Esophagus squamous epithelium (tissue), 5 donors: Measurements from ENCODE around the gene MAP3K8. TPM values are rescaled to one million over a fixed set of nuclear protein-coding genes. Genes with fewer than 3 reads are reported as not detected.

Experiments used
- DNase-seq: peaks from one replicate; lab custom pipeline; 2025; lab: John Stamatoyannopoulos, UW
- H3K27ac ChIP-seq, 4 donors: fragments of 200-600 bp; sonication (generic); one replicate each; pipeline ENCODE4 v1.5.1; 2016 to 2019; ENCODE audit warnings: mild to moderate bottlenecking in 1 of 4
- H3K27me3 ChIP-seq, 4 donors: fragments of 200-600 bp; sonication (generic); 1 replicate in 3 of 4; 2 replicates in 1 of 4; pipeline versions ENCODE4 v1.5.1 to v1.6.0; 2017 to 2021; ENCODE audit warnings: antibody characterized with exemption in 1 of 4
- H3K36me3 ChIP-seq, 3 donors: fragments of 200-600 bp; sonication (generic); one replicate each; pipeline ENCODE4 v1.5.1; 2016 to 2019
- H3K4me1 ChIP-seq, 3 donors: fragments of 200-600 bp; sonication (generic); one replicate each; pipeline ENCODE4 v1.5.1; 2017 to 2019
- H3K4me3 ChIP-seq, 4 donors: fragments of 200-600 bp; sonication (generic); 1 replicate in 3 of 4; 2 replicates in 1 of 4; pipeline ENCODE4 v1.5.1; 2016 to 2019; ENCODE audit warnings: mild to moderate bottlenecking in 2 of 4, moderate library complexity in 1 of 4
- H3K9me3 ChIP-seq, 3 donors: fragments of 200-600 bp; sonication (generic); one replicate each; pipeline ENCODE4 v1.5.1; 2016 to 2019
- CTCF ChIP-seq, 6 experiments: fragments of 450-650 bp in 4 of 6; fragments of 200-600 bp in 2 of 6; sonication (generic) in 2 of 6; IDR thresholded peaks; one replicate each; pipeline ENCODE4 v1.5.1; 2016 to 2019; ENCODE audit warnings: antibody characterized with exemption in 6 of 6, mild to moderate bottlenecking in 4 of 6, moderate library complexity in 4 of 6
- POLR2A ChIP-seq, 4 donors: fragments of 450-650 bp; IDR thresholded peaks; one replicate each; pipeline ENCODE4 v1.6.1; 2017; ENCODE audit warnings: antibody characterized with exemption in 4 of 4, mild to moderate bottlenecking in 4 of 4, moderate library complexity in 3 of 4
- WGBS, 2 donors: methylation state at CpG; one replicate each; pipeline ENCODE4 v1.1.5; 2018; 5-methylcytosine and 5-hydroxymethylcytosine counted together
- intact Hi-C: fragments of 100-400 bp; cut with DNase I; formaldehyde crosslinking; loops from one replicate; pipeline ENCODE4 v1.15.0; 2022
- total RNA-seq, 4 donors: library from RNA; depleted of rRNA; stranded (reverse); fragments of >200 nt; gene quantifications; one replicate each; pipeline ENCODE4 v1.1.0, GENCODE V29; 2016
- donor health status: DM: yes; HTN: yes; CAD: no.

Gene MAP3K8
- total RNA-seq, 4 donors from 2014 or later = 9.4 to 20.6 (median 17.9) TPM

GRCh38 chr10:30396698-30397097, 37.3 kb upstream of the MAP3K8 start:
- intact Hi-C loops = loop anchor here (5.0 kb wide), 1 partner anchor 141 kb away; no protein-coding TSS in a partner anchor
- H3K27ac ChIP-seq = no peak overlapping the region
- TF ChIP-seq POLR2A (IDR thresholded peaks at IDR 0.05) (no peak), CTCF (IDR thresholded peaks at IDR 0.05) (no peak)
- no peak for DNase-seq
- no peaks in the 10 kb centered on the region for H3K9me3 ChIP-seq
- no peaks in the 10 kb centered on the region for H3K36me3 ChIP-seq
- peaks cover 0 to 10% (median 0%) of the 10 kb centered on the region in 4 donors for H3K27me3 ChIP-seq
- peaks cover 0 to 8% (median 4%) of the 10 kb centered on the region in 3 donors for H3K4me1 ChIP-seq
- 60 to 62% methylated on average over 2 of the region's 2 CpGs for WGBS, 2 donors
- H3K4me3 ChIP-seq = no peak overlapping the region

GRCh38 chr10:30398193-30398592, 35.8 kb upstream of the MAP3K8 start:
- no peaks in the 10 kb centered on the region for H3K4me1 ChIP-seq
- no peaks in the 10 kb centered on the region for H3K36me3 ChIP-seq
- H3K27ac ChIP-seq = no peak overlapping the region
- DNase-seq = no peak
- H3K9me3 ChIP-seq = no peaks in the 10 kb centered on the region
- intact Hi-C loops = loop anchor here (5.0 kb wide), 1 partner anchor 139 kb away; no protein-coding TSS in a partner anchor
- WGBS, 2 donors = 54 to 64% methylated on average over 2 of the region's 2 CpGs
- no peak for TF ChIP-seq POLR2A (IDR thresholded peaks at IDR 0.05)
- peaks cover 0 to 4% (median 0%) of the 10 kb centered on the region in 4 donors for H3K27me3 ChIP-seq
- no peak overlapping the region for H3K4me3 ChIP-seq

- 50 to 51% methylated on average over 2 to 4 of the region's 4 CpGs for WGBS, 2 donors
- intact Hi-C loops = loop anchor here (5.0 kb wide), 1 partner anchor 139 kb away; no protein-coding TSS in a partner anchor
- no peak for TF ChIP-seq POLR2A (IDR thresholded peaks at IDR 0.05)
- no peak for TF ChIP-seq CTCF (IDR thresholded peaks at IDR 0.05)
These were observed 35.2 kb upstream of the MAP3K8 start for GRCh38 chr10:30398788-30399187.

GRCh38 chr10:30403494-30403893, 30.5 kb upstream of the MAP3K8 start:
- Histone ChIP-seq H3K36me3 (no peaks in the 10 kb centered on the region), H3K27ac (no peak overlapping the region), H3K27me3 (no peaks in the 10 kb centered on the region), H3K4me3 (no peak overlapping the region), H3K9me3 (peaks cover 0 to 13% (median 0%) of the 10 kb centered on the region in 3 donors), H3K4me1 (no peaks in the 10 kb centered on the region)
- intact Hi-C loops = no loop called here
- TF ChIP-seq POLR2A (IDR thresholded peaks at IDR 0.05) (no peak), CTCF (IDR thresholded peaks at IDR 0.05) (no peak)
- 93 to 97% methylated on average over 12 to 18 of the region's 18 CpGs for WGBS, 2 donors
- no peak for DNase-seq

More at GRCh38 chr10:30398788-30399187, 35.2 kb upstream of the MAP3K8 start:
- no peak for DNase-seq
- H3K27me3 ChIP-seq = no peaks in the 10 kb centered on the region
- no peaks in the 10 kb centered on the region for H3K36me3 ChIP-seq
- H3K4me1 ChIP-seq = no peaks in the 10 kb centered on the region
- no peaks in the 10 kb centered on the region for H3K9me3 ChIP-seq
- H3K4me3 ChIP-seq = no peak overlapping the region
- no peak overlapping the region for H3K27ac ChIP-seq

- no peak for DNase-seq
- no peak overlapping the region for H3K27ac ChIP-seq
- 70 to 87% methylated on average over 5 of the region's 5 CpGs for WGBS, 2 donors
- H3K9me3 ChIP-seq = peaks cover 0 to 13% (median 0%) of the 10 kb centered on the region in 3 donors
- H3K4me3 ChIP-seq = no peak overlapping the region
- H3K4me1 ChIP-seq = no peaks in the 10 kb centered on the region
- intact Hi-C loops = no loop called here
- H3K27me3 ChIP-seq = no peaks in the 10 kb centered on the region
- no peaks in the 10 kb centered on the region for H3K36me3 ChIP-seq
- TF ChIP-seq CTCF (IDR thresholded peaks at IDR 0.05) (no peak), POLR2A (IDR thresholded peaks at IDR 0.05) (no peak)
These were observed 29.4 kb upstream of the MAP3K8 start for GRCh38 chr10:30404540-30404939.
